Measurements from ENCODE around the gene FAM13C. TPM values are rescaled to one million over a fixed set of nuclear protein-coding genes. Genes with fewer than 3 reads are reported as not detected.

FAM13C gene
- total RNA-seq, 1 donor, result not detected

DNA sequence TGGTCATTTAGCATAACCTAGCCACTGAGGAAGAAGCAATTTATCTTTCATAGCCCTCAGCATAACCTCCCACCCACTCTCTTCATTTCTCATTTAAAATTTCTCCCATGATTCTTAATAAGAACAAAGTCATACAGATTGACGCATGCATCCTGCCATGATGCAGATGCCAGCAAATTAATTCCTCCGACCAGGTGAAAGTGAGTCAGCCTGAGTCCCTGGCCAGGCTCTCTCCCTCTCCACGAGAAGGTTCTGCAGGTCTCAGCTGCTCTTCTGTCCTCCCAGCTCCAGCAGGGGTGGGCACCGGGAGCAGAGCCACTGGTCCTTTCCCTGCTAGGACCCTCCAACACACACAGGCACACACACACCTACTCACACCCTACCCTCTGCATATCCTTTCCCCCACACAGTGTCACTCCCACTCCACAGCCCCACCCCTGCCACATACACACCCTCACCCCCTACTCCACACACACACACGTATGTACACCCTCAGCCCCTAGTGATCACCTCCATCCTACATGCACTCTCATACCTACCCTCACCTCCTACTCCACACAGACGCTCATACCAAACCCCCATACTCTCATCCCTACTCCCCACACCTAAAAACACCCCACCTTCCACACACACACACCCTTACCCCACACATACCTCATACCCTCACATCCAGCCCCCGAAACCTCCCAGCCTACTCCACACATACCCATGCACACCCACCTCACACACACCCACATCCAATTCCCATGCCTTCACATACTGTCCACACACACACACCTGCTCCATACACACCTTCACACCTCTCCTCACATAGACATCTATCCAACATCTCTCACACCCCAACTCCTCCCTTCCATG lies 78.0 kb downstream of the FAM13C start:
- H3K4me3 ChIP-seq (ENCODE audit: low read length), result no peak overlapping the region
- H3K27me3 ChIP-seq (ENCODE audit: insufficient read depth, low read length), result no peaks in the 10 kb centered on the region
- H3K4me1 ChIP-seq (ENCODE audit: insufficient read depth, low read length), result no peaks in the 10 kb centered on the region
- no peaks in the 10 kb centered on the region for H3K9me3 ChIP-seq (ENCODE audit: low read depth, low read length)

DNA sequence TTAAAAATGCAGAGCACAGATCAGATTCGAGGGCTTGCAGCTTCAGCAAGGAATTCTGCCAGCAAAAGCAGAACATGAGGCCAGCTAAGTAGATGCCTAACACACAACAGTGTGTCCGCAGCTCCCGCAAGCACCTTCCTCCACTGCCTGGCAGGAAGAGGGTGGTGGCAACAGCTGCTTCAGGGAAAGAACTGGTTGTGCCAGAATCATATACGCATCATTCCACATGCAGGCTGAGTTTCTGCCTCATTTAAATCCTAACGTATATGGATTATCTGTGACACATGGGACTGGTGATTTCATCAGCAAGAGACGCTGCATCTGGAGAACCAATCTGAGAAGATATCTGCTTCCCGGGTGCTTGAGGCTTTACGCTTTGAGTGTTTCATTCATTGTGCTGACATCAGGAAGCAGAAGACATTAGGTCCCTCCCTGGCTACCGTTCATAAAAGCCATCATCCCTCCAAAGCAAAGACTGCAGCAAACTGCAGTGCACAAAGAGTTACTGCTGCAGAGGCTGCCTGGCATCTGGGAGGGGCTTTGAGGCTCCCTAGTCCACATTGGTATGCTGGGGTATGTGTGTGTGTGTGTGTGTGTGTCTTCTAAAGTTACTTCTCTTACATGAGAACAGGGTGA lies 78.8 kb downstream of the FAM13C start:
- H3K27me3 ChIP-seq (ENCODE audit: insufficient read depth, low read length), result no peaks in the 10 kb centered on the region
- H3K9me3 ChIP-seq (ENCODE audit: low read depth, low read length), result no peaks in the 10 kb centered on the region
- no peaks in the 10 kb centered on the region for H3K4me1 ChIP-seq (ENCODE audit: insufficient read depth, low read length)
- no peak overlapping the region for H3K4me3 ChIP-seq (ENCODE audit: low read length)

GRCh38 chr10:59281861-59282260 lies 80.5 kb downstream of the FAM13C start:
- Histone ChIP-seq H3K4me1 (ENCODE audit: insufficient read depth, low read length) (no peaks in the 10 kb centered on the region), H3K4me3 (ENCODE audit: low read length) (no peak overlapping the region), H3K9me3 (ENCODE audit: low read depth, low read length) (no peaks in the 10 kb centered on the region), H3K27me3 (ENCODE audit: insufficient read depth, low read length) (no peaks in the 10 kb centered on the region)

DNA sequence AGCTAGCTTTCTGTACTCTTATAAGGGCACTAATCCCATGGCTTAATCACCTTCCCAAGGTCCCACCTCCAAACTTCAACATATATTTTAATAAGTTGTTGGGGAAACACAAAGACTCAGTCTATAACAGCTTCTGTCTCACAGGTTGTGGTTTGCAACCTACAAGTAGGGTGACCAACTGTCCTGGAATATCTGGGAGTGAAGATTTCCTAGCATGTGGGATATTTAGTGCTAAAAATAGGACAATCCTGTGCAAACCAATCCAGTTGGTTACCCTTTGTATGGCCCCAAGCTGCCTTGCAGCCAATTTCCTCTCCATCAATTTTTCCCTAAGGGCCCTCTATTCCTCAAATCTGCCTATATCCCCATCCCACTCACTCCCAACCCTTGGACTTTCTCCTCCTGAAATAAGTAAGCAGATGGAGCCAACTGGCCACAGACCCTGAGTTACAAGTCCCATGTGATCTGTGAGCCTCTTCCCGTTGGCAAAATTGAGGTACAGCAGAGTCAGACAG lies 82.3 kb downstream of the FAM13C start:
- no peaks in the 10 kb centered on the region for H3K4me1 ChIP-seq (ENCODE audit: insufficient read depth, low read length)
- no peak overlapping the region for H3K4me3 ChIP-seq (ENCODE audit: low read length)
- no peaks in the 10 kb centered on the region for H3K27me3 ChIP-seq (ENCODE audit: insufficient read depth, low read length)
- H3K9me3 ChIP-seq (ENCODE audit: low read depth, low read length), result no peaks in the 10 kb centered on the region

GRCh38 chr10:59279476-59279875 lies 82.9 kb downstream of the FAM13C start:
- Histone ChIP-seq H3K4me3 (ENCODE audit: low read length) (no peak overlapping the region), H3K27me3 (ENCODE audit: insufficient read depth, low read length) (no peaks in the 10 kb centered on the region), H3K9me3 (ENCODE audit: low read depth, low read length) (no peaks in the 10 kb centered on the region), H3K4me1 (ENCODE audit: insufficient read depth, low read length) (no peaks in the 10 kb centered on the region)

GRCh38 chr10:59276919-59277318 lies 85.4 kb downstream of the FAM13C start:
- Histone ChIP-seq H3K27me3 (ENCODE audit: insufficient read depth, low read length) (no peaks in the 10 kb centered on the region), H3K9me3 (ENCODE audit: low read depth, low read length) (no peaks in the 10 kb centered on the region), H3K4me1 (ENCODE audit: insufficient read depth, low read length) (no peaks in the 10 kb centered on the region), H3K4me3 (ENCODE audit: low read length) (no peak overlapping the region)

- no peaks in the 10 kb centered on the region for H3K4me1 ChIP-seq (ENCODE audit: insufficient read depth, low read length)
- H3K9me3 ChIP-seq (ENCODE audit: low read depth, low read length), result no peaks in the 10 kb centered on the region
- H3K4me3 ChIP-seq (ENCODE audit: low read length), result no peak overlapping the region
- H3K27me3 ChIP-seq (ENCODE audit: insufficient read depth, low read length), result no peaks in the 10 kb centered on the region
Observed at GRCh38 chr10:59276133-59276532, 86.2 kb downstream of the FAM13C start.

- H3K4me1 ChIP-seq (ENCODE audit: insufficient read depth, low read length), result no peaks in the 10 kb centered on the region
- no peaks in the 10 kb centered on the region for H3K27me3 ChIP-seq (ENCODE audit: insufficient read depth, low read length)
- H3K4me3 ChIP-seq (ENCODE audit: low read length), result no peak overlapping the region
- H3K9me3 ChIP-seq (ENCODE audit: low read depth, low read length), result no peaks in the 10 kb centered on the region
Observed at GRCh38 chr10:59273445-59273844, 88.9 kb downstream of the FAM13C start.

DNA sequence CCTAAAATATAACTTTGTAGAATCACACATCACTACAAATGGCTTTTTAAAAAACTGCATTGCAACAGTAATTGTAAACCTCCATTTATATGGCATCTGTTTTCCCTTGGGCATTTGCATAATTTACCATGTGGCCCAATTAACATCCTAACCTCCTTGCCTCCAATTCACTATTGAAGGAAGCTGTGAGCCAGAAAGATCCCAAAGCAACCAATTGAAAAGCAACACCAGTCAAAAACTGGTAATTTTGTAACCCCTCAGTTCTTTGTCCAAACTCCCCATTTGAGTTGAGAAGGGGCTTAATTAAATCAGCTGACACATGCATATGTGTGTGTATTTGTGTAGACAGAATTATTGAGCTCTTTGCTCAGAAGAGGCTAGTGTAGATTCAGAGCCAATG lies 90.3 kb downstream of the FAM13C start:
- no peaks in the 10 kb centered on the region for H3K27me3 ChIP-seq (ENCODE audit: insufficient read depth, low read length)
- H3K9me3 ChIP-seq (ENCODE audit: low read depth, low read length), result no peaks in the 10 kb centered on the region
- H3K4me3 ChIP-seq (ENCODE audit: low read length), result no peak overlapping the region
- H3K4me1 ChIP-seq (ENCODE audit: insufficient read depth, low read length), result no peaks in the 10 kb centered on the region

GRCh38 chr10:59271160-59271559 lies 91.2 kb downstream of the FAM13C start:
- Histone ChIP-seq H3K4me1 (ENCODE audit: insufficient read depth, low read length) (no peaks in the 10 kb centered on the region), H3K4me3 (ENCODE audit: low read length) (no peak overlapping the region), H3K9me3 (ENCODE audit: low read depth, low read length) (no peaks in the 10 kb centered on the region), H3K27me3 (ENCODE audit: insufficient read depth, low read length) (no peaks in the 10 kb centered on the region)

GRCh38 chr10:59270492-59270891 lies 91.9 kb downstream of the FAM13C start:
- no peaks in the 10 kb centered on the region for H3K9me3 ChIP-seq (ENCODE audit: low read depth, low read length)
- H3K4me1 ChIP-seq (ENCODE audit: insufficient read depth, low read length), result no peaks in the 10 kb centered on the region
- no peak overlapping the region for H3K4me3 ChIP-seq (ENCODE audit: low read length)
- no peaks in the 10 kb centered on the region for H3K27me3 ChIP-seq (ENCODE audit: insufficient read depth, low read length)

DNA sequence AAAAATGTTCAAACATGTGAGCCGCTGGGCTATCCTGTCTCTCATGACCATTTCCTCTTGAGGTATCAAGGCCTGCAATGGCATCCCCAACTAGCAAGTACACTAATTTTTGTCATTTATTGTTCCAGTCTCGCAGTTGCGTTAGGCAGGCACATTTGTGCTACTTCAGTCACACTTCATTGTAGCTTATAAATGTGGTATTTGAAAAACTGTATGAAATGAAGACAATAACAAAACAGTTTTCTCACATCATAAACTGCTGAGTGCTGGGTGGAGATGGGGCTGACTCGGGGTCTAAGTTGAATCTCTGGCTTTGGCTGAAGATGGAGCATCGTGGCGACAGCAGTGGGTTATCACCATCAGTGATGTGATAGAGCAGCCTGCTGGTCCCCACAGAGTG lies 92.7 kb downstream of the FAM13C start:
- Histone ChIP-seq H3K4me1 (ENCODE audit: insufficient read depth, low read length) (no peaks in the 10 kb centered on the region), H3K9me3 (ENCODE audit: low read depth, low read length) (no peaks in the 10 kb centered on the region), H3K27me3 (ENCODE audit: insufficient read depth, low read length) (no peaks in the 10 kb centered on the region), H3K4me3 (ENCODE audit: low read length) (no peak overlapping the region)

- no peaks in the 10 kb centered on the region for H3K9me3 ChIP-seq (ENCODE audit: low read depth, low read length)
- H3K4me1 ChIP-seq (ENCODE audit: insufficient read depth, low read length), result no peaks in the 10 kb centered on the region
- H3K4me3 ChIP-seq (ENCODE audit: low read length), result no peak overlapping the region
- no peaks in the 10 kb centered on the region for H3K27me3 ChIP-seq (ENCODE audit: insufficient read depth, low read length)
Observed at GRCh38 chr10:59268460-59268859, 93.9 kb downstream of the FAM13C start.

DNA sequence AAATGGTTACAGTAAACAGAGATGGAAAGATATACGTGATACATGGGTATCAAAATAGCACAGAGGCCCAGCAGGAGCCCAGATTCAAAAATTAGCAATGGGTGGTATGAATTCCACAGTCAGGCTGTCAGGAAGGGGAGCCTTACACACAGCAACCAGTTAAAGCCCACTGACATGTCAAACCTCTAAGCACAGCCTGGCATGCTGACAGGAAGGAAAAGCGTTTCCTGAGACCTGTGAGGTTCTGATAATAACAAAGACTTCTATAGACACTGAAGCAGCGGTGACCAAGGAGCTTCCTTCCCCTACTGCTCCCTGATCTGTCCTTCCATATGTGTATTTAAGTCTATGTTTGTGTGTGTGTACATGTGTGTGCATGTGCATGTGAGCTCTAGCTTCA lies 96.0 kb downstream of the FAM13C start:
- Histone ChIP-seq H3K4me1 (ENCODE audit: insufficient read depth, low read length) (no peaks in the 10 kb centered on the region), H3K27me3 (ENCODE audit: insufficient read depth, low read length) (no peaks in the 10 kb centered on the region), H3K9me3 (ENCODE audit: low read depth, low read length) (no peaks in the 10 kb centered on the region), H3K4me3 (ENCODE audit: low read length) (no peak overlapping the region)

- Histone ChIP-seq H3K4me1 (ENCODE audit: insufficient read depth, low read length) (no peaks in the 10 kb centered on the region), H3K27me3 (ENCODE audit: insufficient read depth, low read length) (no peaks in the 10 kb centered on the region), H3K9me3 (ENCODE audit: low read depth, low read length) (no peaks in the 10 kb centered on the region), H3K4me3 (ENCODE audit: low read length) (no peak overlapping the region)
Observed at GRCh38 chr10:59265141-59265540, 97.2 kb downstream of the FAM13C start.

GRCh38 chr10:59258890-59259289 lies 103.5 kb downstream of the FAM13C start:
- Histone ChIP-seq H3K27me3 (ENCODE audit: insufficient read depth, low read length) (no peaks in the 10 kb centered on the region), H3K9me3 (ENCODE audit: low read depth, low read length) (no peaks in the 10 kb centered on the region), H3K4me1 (ENCODE audit: insufficient read depth, low read length) (no peaks in the 10 kb centered on the region), H3K4me3 (ENCODE audit: low read length) (no peak overlapping the region)

Data from mononuclear cell (primary cell).